T follicular helper cell (primary cell): ENCODE measurements around the gene MX2.
"Not testable (repeated sequence)": the region's sequence is repeated elsewhere in the genome, so short reads cannot be mapped to it uniquely, and the experiment has no call there.

Experiments used
- DNase-seq: peaks from one replicate; pipeline ENCODE4 v3.0.0-alpha.2; 2020; ENCODE audit warnings: low read depth

Gene MX2

GRCh38 chr21:41387042-41387819 lies 25.4 kb downstream of the MX2 start:
- no peak for DNase-seq

GRCh38 chr21:41387824-41388223 lies 26.0 kb downstream of the MX2 start:
- DNase-seq, result no peak

- no peak for DNase-seq
Measured at GRCh38 chr21:41388259-41388658, 26.4 kb downstream of the MX2 start.

GRCh38 chr21:41390043-41390639 lies 28.3 kb downstream of the MX2 start:
- DNase-seq, result no peak

- no peak for DNase-seq
Measured at GRCh38 chr21:41393876-41394465, 32.1 kb downstream of the MX2 start.

- DNase-seq, result no peak
Measured at GRCh38 chr21:41396558-41397075, 34.8 kb downstream of the MX2 start.

GRCh38 chr21:41397471-41397891 lies 35.7 kb downstream of the MX2 start:
- no peak for DNase-seq

GRCh38 chr21:41398251-41398650 lies 36.4 kb downstream of the MX2 start:
- DNase-seq, result no peak

GRCh38 chr21:41398831-41399230 lies 37.0 kb downstream of the MX2 start:
- DNase-seq, result no peak

- DNase-seq, result no peak
Measured at GRCh38 chr21:41399246-41399800, 37.5 kb downstream of the MX2 start.

GRCh38 chr21:41402231-41402630 lies 40.4 kb downstream of the MX2 start:
- no peak for DNase-seq

- no peak for DNase-seq
Measured at GRCh38 chr21:41402796-41403195, 41.0 kb downstream of the MX2 start.

- no peak for DNase-seq
Measured at GRCh38 chr21:41403331-41403730, 41.5 kb downstream of the MX2 start.

- DNase-seq, result no peak
Measured at GRCh38 chr21:41403966-41404365, 42.1 kb downstream of the MX2 start.

GRCh38 chr21:41405321-41405720 lies 43.5 kb downstream of the MX2 start:
- no peak for DNase-seq

GRCh38 chr21:41406340-41406739 lies 44.5 kb downstream of the MX2 start:
- no peak for DNase-seq

GRCh38 chr21:41407541-41408460 lies 46.0 kb downstream of the MX2 start:
- DNase-seq, result no peak

GRCh38 chr21:41410361-41410760 lies 48.5 kb downstream of the MX2 start:
- DNase-seq, result no peak

GRCh38 chr21:41410767-41411448 lies 49.1 kb downstream of the MX2 start:
- DNase-seq, result no peak

GRCh38 chr21:41411449-41412089 lies 49.7 kb downstream of the MX2 start:
- DNase-seq, result no peak

GRCh38 chr21:41417505-41417904 lies 55.7 kb downstream of the MX2 start:
- not testable (repeated sequence) for DNase-seq
